Esophagus muscularis mucosa (tissue), 3 donors: ENCODE data around the gene SPEF2.

Experiments
- POLR2A ChIP-seq: fragments of 450-650 bp; IDR thresholded peaks from one replicate; pipeline ENCODE4 v1.6.1; 2017; ENCODE audit warnings: antibody characterized with exemption, moderate library complexity, mild to moderate bottlenecking, low read depth
- TF ChIP-seq, protein P1 (sequence below), 3 experiments: fragments of 200-600 bp in 2 of 3; fragments of 450-650 bp in 1 of 3; sonication (generic) in 2 of 3; IDR thresholded peaks; one replicate each; pipeline ENCODE4 v1.5.1; 2017 to 2019; ENCODE audit warnings: antibody characterized with exemption in 3 of 3, mild to moderate bottlenecking in 2 of 3, moderate library complexity in 1 of 3

DNA sequence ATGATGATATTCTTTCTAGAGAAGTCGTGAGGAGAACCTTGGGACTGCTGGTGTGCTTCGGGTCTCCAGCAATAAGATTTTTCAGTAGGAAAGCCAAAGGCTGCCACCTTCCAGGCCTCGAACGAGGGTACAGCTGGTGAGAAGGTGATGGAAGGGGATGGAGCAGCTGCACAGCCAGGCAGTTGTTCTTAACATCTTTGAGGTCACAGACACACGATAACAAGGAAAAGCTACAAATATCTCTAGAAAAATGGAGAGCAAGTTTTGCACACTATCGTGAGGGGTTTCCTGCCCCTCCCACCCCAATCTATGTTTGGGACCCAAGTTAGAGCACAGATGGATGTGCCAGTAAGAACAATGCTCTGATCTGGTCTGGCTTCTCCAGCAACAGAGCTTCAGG, 232.2 kb downstream of the SPEF2 start:
- TF ChIP-seq, protein P1, sequence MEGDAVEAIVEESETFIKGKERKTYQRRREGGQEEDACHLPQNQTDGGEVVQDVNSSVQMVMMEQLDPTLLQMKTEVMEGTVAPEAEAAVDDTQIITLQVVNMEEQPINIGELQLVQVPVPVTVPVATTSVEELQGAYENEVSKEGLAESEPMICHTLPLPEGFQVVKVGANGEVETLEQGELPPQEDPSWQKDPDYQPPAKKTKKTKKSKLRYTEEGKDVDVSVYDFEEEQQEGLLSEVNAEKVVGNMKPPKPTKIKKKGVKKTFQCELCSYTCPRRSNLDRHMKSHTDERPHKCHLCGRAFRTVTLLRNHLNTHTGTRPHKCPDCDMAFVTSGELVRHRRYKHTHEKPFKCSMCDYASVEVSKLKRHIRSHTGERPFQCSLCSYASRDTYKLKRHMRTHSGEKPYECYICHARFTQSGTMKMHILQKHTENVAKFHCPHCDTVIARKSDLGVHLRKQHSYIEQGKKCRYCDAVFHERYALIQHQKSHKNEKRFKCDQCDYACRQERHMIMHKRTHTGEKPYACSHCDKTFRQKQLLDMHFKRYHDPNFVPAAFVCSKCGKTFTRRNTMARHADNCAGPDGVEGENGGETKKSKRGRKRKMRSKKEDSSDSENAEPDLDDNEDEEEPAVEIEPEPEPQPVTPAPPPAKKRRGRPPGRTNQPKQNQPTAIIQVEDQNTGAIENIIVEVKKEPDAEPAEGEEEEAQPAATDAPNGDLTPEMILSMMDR (IDR thresholded peaks at IDR 0.05): no peak
- TF ChIP-seq POLR2A: no peak
